HG03196 (cell line): ENCODE data around the gene NUDT5.
A peak's percentile ranks its signal among the peaks of the same experiment; 100 is the strongest.
"Not testable (repeated sequence)": the region's sequence is repeated elsewhere in the genome, so short reads cannot be mapped to it uniquely, and the experiment has no call there.

Experiments used
- ATAC-seq: cut with Tn5 transposase; IDR thresholded peaks from one replicate; pipeline ENCODE4 v1.9.1; 2021; ENCODE audit not compliant: unreplicated experiment

The NUDT5 gene

DNA sequence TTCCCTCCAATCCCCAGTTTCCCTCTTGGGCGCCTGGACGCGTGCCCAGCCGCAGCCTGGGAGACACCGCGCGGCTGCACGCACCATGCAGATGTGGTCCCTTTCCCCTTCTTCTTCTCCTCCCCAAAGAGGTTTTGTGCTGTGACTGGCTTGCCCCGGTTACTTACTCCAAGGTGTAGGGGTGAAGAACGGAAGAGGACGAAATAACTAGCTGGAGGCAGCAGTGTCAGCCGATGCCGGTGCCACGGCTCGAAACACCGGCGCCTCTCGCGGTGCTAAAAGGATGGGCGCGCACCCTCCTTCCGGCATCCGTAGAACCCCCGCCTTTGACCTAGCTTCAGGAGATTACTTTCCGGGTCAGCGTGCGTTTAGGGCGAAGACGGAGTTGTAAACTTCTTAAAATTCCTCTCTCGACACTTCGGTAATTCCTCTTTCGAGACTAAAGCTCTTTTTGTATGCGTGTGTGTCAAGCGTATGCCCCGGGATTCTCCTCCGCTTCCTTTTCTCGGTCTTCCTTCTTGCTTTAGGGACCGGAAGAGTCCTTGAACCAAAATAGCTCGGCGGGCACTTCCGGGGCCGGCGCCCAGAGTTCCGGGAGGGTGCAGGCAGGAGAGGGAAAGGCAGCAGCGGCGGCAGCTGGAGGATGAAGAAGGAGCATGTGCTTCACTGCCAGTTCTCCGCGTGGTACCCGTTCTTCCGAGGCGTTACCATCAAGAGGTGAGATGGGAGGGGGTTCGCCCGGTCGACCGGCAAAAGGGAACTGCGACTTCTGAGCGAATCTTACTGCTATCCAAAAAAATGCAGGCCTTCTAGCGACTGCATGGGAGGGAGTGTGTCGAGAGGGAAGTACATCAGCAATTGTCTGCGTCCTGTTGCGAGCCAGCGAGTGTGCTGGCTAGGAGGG lies at the start of gene NUDT5, which contains the start of gene CDC123:
NUDT5 (minus strand) TSS at position 289 of the 904 bp plus-strand sequence. CDS start 9,600 bp downstream, outside the sequence.
CDC123 (plus strand) TSS at position 586 of the 904 bp plus-strand sequence; CDS start at position 644, 58 bp downstream.
- peak; percentile 90 for ATAC-seq

DNA sequence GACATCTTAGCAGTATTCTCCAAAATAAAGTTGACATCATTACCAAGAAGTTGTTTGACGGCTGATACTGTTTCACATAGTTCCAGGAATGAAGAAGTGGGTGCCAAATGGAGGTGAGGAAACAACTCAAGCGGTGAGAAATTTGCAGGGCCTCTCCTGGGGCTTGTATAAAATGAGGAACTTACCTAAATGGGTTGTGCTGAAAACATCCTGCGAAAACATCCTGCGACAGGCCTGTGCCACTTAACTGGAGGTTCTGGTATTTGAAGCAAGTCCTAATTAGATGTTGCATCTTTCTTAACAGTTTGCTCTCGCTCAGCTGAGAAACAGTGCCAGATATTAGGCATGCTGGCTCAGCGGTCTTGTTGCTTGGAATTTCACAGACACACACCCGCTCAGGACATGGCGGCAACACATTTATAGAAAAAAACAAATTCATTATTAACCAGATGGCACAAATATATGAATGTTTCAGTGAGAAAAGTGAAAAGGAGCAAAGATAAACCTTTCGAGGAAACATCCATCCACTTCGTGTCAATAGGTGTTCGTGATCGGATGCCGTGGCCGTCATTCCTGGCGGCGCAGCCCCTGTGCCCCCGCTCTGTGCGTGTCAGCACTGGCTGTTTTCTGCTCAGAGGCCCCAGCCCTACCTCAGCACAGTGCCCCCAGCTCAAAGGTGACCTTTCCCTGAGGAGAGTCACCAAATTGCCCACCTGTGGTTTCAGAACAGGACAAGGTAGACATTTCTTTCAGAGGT lies 48.4 kb upstream of the NUDT5 start:
- no peak for ATAC-seq

DNA sequence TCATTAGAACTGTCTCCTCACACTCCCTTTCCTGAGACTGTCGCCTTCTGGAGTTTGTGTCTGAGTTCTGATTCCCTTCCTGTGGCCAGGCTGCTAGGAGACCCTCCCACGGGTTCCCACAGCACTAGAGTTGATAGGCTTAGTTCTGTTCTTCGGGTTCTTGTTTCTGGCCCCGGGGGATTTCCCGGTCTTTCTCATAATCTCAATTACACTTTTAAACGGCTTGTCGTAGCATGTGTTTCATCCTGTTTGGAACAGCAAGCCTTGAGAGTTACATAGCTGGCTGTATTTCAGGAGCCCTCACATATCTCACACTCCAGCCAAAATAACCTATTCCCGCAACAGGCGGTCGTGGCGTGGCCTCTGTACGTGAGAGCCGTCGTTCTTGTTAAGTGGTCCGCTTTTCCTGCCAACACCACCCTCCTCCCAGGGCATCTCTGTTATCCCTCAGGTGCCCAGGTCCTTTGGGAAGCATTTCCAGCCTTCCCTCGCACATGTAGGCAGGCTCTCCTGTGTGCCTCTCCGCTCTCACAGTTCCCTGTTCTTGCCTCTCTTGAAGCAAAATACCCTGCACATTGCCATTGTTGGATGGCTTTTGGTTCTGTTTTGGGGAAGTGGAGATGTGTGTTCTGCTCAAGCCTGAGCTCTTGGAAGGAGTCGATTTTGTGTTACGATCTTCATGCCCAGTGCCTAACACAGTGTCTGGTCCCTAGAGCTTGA lies 46.3 kb upstream of the NUDT5 start:
- no peak for ATAC-seq

DNA sequence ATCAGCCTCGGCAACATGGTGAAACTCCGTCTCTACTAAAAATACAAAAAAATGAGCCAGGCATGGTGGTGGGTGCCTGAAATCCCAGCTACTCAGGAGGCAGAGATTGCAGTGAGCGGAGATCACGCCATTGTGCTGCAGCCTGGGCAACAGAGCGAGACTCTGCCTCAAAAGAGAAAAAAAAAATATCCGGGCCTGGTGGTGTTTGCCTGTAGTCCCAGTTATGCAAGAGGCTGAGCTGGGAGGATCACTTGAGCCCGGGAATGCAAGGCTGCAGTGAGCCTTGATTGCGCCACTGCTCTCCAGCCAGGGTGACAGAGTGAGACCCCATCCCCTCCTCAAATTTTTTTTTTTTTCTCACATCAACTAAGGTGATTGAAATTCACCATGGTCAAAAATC lies 43.1 kb upstream of the NUDT5 start:
- ATAC-seq: no peak

DNA sequence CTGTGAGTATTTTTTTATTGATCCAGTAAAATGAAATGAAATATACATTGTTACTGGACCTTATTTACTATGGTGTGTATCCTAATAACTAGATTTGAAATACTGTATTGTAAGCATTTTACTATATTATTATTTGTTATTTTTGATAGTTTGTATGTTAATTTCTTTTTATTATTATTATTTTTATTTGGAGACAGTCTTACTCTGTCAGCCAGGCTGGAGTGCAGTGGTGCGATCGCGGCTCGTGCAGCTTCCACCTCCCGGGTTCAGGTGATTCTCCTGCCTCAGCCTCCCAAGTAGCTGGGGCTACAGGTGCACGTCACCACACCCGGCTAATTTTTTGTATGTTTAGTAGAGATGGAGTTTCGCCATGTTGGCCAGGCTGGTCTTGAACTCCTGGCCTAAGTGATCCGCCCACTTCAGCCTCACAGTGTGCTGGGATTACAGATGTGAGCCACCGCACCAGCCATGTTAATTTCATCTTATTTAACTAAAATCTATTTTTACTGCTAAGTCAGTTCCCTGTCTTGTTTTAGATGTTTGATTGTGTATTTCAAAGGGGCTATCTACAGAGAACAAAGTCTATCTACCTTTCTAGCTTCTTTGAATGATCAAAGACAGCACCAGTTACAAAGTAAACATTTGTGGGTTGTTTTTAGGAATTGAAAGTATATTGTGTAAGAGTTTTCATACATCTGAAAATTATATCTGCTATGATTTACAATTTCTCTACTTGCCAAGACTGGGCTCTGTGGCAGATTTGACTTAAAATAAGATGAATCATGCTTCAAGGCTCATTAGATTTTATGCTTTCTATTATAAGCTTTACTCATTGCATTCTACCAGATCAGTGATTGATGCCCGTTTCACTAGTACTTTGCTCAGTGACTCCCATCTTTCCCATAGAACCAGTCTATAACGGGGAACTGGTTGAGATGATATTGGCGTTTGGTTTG lies 41.9 kb upstream of the NUDT5 start:
- no peak for ATAC-seq

DNA sequence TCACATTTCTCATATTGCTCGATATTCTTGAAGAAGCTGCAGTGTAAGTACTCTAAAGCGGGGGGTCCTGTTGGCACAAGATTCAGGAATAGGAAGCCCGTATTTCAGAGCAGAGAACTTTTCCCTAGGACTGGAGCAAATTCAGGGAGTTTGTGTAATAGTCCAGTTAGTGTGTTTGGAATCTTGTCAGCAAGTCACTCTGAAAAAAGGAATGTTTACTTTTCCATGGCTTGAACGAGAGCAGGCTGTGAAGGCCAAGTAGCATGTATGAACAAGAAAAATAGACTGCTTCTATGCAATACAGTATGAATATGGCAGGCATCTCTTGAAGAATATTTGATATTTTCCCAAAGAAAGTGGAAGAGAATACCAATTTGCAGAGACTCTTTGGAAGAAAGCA lies 40.1 kb upstream of the NUDT5 start:
- ATAC-seq: no peak

DNA sequence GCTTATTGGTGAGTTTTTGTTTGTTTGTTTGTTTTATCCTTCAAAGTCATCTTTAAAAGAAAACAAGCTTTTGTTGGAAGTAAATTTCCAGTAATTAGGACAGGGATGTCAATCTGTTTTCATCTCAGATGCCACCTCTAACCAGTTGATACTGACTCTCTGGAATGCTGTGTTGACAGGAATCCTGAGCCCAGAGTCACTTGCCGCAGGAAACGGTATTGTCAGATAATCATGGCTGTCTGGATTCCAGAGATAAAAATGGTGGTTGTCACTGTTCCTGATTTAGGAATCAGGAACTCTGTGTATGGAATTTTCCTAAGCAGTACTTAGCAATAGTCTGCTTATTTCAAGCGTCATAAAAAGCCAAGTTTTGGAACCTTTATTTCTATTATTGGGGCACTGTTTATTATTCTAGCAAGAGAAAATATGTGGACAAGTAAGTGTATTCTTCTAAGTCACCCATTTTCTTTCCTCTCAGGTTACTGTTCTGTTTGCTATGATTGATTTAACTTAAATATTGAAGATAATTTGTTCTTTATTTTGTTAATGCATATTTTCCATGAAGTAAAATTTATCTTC lies 39.5 kb upstream of the NUDT5 start:
- ATAC-seq: no peak

DNA sequence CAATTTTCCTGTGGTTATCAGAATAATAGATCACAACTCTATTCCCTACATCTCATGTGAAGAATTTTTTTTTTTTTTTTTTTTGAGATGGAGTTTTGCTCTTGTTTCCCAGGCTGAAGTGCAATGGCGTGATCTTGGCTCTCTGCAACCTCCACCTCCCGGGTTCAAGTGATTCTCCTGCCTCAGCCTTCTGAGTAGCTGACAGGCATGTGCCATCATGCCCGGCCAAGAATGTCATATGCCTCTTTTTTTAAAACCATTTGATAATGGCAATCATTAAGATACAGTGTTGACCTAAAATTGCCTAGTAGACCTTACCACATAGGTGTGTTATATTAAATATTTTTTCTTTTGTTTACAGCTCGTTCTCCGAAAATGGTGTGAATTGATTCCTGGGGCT lies 39.0 kb upstream of the NUDT5 start:
- ATAC-seq: not testable (repeated sequence)

DNA sequence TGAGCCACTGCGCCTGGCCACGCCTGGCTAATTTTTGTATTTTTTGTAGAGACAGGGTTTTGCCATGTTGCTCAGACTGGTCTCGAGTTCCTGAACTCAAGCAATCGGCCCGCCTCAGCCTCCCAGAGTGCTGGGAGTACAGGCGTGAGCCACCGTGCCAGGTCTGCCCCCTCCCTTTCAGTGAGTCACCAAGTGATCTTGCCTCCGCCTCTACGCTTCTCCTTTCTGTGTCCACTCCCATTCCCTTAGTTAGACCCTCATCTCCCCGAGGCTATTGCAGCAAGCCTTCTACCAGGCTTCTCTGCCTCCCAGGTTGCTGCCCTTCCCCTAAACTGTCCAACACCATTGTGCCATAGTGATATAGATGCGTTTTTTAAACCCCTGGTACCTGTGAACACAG lies 33.2 kb upstream of the NUDT5 start:
- no peak for ATAC-seq

DNA sequence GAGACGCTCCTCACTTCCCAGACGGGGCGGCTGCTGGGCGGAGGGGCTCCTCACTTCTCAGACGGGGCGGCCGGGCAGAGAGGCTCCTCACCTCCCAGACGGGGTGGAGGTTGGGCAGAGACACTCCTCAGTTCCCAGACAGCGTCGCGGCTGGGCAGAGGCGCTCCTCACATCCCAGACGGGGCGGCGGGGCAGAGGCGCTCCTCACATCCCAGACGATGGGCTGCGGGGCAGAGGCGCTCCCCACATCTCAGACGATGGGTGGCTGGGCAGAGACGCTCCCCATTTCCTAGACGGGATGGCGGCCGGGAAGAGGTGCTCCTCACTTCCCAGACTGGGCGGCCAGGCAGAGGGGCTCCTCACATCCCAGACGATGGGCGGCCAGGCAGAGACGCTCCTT lies 30.7 kb upstream of the NUDT5 start:
- not testable (repeated sequence) for ATAC-seq

DNA sequence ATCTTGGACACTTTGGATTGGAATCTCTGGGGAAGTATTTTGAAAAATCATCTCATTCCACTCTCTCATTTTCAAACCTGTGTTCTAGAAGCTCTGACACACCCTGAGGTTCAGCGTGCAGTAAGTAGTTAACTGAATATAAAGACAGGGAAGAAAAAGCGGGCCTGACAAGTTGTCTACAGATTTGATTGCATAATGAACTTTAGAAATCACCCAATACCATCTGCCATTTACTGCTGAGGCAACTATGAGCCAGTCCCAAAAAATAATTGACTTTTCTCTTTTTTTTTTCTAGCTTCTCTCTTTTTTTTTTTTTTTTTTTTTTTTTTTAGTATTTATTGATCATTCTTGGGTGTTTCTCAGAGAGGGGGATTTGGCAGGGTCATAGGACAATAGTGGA lies 29.8 kb upstream of the NUDT5 start:
- ATAC-seq: no peak

DNA sequence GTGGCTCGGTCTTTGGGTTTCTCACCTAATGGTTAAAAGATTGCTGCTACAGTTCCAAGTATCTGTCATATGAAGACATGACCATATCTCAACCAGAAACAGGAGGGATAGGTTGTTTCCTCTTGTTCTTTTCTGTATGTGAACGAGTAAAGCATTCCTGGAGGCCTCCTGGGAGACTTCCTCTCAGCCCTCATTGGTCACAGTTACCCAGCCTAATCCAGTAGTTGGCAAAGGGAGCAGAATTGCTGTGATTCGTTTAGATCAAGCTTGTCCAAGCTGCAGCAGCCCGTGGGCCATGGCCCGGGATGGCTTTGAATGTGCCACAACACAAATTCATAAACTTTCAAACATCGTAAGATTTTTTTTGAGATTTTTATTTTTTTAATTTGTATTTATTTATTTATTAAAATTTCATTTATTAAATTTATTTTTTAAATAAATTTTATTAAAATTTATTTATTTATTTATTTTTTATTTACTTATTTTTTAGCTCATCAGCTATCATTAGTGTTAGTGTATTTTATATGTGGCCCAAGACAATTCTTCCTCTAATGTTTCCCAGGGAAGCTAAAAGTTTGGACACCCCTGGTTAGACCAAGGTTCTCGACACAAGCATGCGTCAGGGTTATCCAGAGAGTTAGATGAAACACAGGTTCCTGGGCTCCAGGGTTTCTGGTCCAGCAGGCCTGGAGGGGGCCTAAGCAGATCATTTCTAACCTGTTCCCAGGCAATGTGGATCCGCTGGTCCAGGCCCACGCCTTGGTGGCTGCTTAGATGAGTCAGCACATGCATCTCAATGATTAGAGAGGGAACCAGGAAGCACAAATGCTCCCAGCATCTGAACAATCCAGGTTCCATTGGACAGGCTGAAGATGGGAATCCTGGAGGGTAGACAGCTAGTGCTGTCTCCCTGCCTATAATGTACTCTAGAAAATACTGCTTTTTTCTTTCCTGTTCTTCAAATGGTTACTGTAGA lies 25.9 kb upstream of the NUDT5 start:
- no peak for ATAC-seq

DNA sequence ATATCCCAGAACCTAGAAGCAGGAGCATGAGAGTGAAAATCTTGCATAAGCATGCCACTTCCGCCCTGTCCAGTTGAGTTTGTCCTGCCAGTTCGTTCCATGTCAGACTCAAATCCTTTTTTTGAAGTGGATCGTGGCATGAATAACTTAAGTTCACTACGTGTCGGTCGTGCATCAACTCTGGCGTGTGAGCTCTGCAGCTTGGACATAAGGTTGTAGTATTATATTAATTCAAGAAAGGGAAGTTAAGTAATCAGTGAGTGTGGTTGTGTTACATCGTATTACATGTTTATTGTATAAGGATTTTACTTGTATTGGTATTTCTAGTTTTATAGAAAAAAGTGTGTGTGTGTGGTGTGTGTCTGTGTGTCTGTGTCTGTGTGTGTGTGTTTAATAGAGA lies 23.3 kb upstream of the NUDT5 start:
- no peak for ATAC-seq

DNA sequence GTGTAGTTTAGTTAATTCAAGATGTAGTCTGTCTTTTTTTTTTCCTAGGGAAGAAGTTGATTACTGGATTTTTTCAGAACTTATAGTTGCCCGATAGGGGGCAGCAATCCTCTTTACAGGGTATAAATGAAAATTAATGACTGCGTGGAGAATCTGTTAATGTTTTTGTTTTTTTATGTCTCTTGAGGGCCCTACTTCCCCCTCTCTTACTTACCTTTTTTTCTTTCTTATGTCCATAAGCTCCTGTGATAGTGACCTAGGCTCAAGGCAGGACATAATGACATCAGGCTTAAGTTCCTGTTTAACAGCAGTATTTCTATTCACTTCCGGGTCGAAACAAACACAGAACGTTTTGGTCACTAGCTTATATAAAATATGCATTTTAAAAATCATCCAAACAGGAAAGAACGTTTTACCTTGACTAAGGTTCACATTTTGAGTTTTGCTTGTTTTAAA lies 19.1 kb upstream of the NUDT5 start:
- ATAC-seq: no peak

DNA sequence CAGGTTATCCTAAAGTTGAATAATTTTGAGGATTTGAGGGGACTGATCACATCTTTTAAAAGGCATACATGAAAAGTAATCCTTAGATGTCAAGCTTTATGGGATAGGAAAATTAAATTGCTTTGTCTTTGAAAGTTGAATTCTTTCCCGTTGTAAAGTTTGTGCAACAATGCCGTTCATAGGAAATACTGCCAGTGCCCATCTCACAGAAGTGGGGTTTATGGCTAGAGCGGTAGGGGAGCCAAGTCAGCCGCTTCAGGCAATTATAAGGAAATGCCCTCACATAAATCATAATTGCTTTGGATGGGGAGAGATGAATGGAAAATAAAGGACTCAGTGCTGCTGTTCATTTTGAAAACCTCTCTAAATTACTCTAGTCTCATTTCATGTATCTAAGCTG lies 18.4 kb upstream of the NUDT5 start:
- no peak for ATAC-seq

DNA sequence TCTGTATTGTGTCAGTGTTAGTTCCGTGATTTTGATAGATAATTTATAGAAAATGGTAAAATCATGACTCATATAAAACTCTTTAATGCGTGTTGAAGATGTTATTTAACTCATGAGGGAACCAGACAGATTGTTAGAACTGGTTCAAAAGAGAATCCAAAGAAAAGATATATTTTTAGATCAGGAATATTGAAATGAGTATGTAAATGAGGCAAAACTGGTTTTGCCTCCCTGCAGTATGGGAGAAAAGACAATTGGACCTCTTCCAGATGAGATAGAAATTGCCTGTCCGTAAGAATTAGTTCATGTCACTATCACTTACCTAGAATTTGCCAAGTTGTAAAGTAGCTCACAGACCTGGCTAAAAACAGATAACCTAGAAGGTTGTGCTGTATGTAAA lies 17.9 kb upstream of the NUDT5 start:
- no peak for ATAC-seq

DNA sequence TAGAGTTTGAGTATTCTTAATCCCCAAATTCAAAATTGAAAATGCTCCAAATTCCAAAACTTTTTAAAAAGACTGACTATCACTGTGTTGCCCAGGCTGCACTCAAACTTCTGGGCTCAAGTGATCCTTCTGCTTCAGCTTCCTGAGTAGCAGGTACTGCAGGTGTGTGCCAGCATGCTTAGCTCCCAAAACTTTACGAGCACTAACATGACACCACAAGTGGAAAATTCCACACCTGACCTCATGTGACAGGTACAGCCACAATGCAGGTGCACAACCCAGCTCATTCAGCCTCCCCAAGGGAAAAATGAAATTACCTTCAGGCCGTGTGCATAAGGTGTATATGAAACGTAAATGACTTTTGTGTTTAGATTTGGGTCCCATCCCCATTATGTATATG lies 16.8 kb upstream of the NUDT5 start:
- ATAC-seq: no peak

DNA sequence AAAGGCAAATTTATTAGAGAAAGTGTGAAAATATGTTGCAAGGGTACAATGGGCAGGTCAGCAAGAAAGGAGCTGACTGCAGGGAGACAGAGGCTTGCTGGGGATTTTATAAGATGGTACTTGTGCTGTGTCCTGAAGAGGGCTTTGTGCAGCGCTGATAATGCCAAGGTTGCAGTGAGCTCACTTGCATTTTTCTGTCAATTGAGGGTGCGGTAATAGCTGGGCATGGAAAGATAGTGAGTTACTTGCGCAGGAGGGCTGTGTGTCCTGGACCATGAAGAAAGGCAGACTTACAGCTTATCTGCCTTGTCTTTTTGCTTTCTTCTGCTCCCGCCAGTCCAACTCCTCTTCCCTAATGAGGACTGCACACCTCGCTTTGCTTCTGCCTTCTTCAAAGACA lies 12.8 kb upstream of the NUDT5 start:
- ATAC-seq: no peak

DNA sequence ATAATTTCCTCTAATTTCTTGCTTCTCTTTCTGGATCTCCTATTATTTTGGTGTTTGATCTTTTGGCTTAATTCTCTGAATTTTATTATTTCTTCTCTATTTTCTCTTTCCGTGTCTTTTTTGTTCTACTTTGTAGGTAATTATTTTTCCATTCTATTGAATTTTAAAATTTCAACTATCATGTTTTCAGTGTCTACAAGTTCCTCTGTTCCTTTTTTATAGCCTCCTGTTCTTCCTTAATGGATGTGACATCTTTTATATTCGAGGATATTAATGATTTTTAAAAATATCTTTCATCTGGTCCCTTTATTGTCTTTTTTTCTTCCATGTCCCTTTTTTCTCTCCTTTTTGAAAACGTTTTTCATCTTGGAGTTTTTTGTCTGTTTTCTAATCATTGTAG lies 11.4 kb upstream of the NUDT5 start:
- ATAC-seq: no peak
